GM19463 (cell line): ENCODE results near the gene INTS1.

Experiments
- ATAC-seq: cut with Tn5 transposase; IDR thresholded peaks from one replicate; pipeline ENCODE4 v1.9.1; 2021; ENCODE audit warnings: mild to moderate bottlenecking, moderate library complexity; ENCODE audit not compliant: unreplicated experiment

INTS1 gene

GRCh38 chr7:1492221-1492620 is 12.0 kb downstream of the INTS1 start:
- no peak for ATAC-seq

- no peak for ATAC-seq
Measured at GRCh38 chr7:1490837-1491236, 13.4 kb downstream of the INTS1 start.

- ATAC-seq, result no peak
Measured at GRCh38 chr7:1489336-1489735, 14.9 kb downstream of the INTS1 start.

GRCh38 chr7:1488016-1488415 is 16.2 kb downstream of the INTS1 start:
- ATAC-seq, result no peak

- ATAC-seq, result no peak
Measured at GRCh38 chr7:1487466-1487865, 16.7 kb downstream of the INTS1 start.

GRCh38 chr7:1486571-1486970 is 17.6 kb downstream of the INTS1 start:
- no peak for ATAC-seq

GRCh38 chr7:1485156-1485555 is 19.0 kb downstream of the INTS1 start:
- no peak for ATAC-seq

- no peak for ATAC-seq
Measured at GRCh38 chr7:1484569-1484968, 19.6 kb downstream of the INTS1 start.

- no peak for ATAC-seq
Measured at GRCh38 chr7:1483536-1484505, 20.4 kb downstream of the INTS1 start.

GRCh38 chr7:1483079-1483478 is 21.1 kb downstream of the INTS1 start:
- no peak for ATAC-seq

GRCh38 chr7:1481300-1481699 is 22.9 kb downstream of the INTS1 start:
- ATAC-seq, result no peak

- ATAC-seq, result no peak
Measured at GRCh38 chr7:1480670-1481069, 23.5 kb downstream of the INTS1 start.

GRCh38 chr7:1479287-1479686 is 24.9 kb downstream of the INTS1 start:
- ATAC-seq, result no peak

GRCh38 chr7:1478480-1478879 is 25.7 kb downstream of the INTS1 start:
- no peak for ATAC-seq

- no peak for ATAC-seq
Measured at GRCh38 chr7:1476859-1477258, 27.3 kb downstream of the INTS1 start.

GRCh38 chr7:1475991-1476390 is 28.2 kb downstream of the INTS1 start:
- ATAC-seq, result no peak

GRCh38 chr7:1475393-1475792 is 28.8 kb downstream of the INTS1 start:
- no peak for ATAC-seq

- ATAC-seq, result no peak
Measured at GRCh38 chr7:1474736-1475135, 29.5 kb downstream of the INTS1 start.

GRCh38 chr7:1473864-1474512 is 30.2 kb downstream of the INTS1 start:
- ATAC-seq, result no peak

GRCh38 chr7:1470901-1471300 is 33.3 kb downstream of the INTS1 start:
- ATAC-seq, result no peak

GRCh38 chr7:1468643-1469298 is 35.4 kb downstream of the INTS1 start:
- no peak for ATAC-seq

- ATAC-seq, result no peak
Measured at GRCh38 chr7:1468203-1468602, 36.0 kb downstream of the INTS1 start.
